ENCODE results near the gene SLC66A2. TPM values are rescaled to one million over a fixed set of nuclear protein-coding genes. Genes with fewer than 3 reads are reported as not detected.

Gene SLC66A2
- total RNA-seq, 2 donors from 2014 or later = 30.4 to 50.8 TPM

DNA sequence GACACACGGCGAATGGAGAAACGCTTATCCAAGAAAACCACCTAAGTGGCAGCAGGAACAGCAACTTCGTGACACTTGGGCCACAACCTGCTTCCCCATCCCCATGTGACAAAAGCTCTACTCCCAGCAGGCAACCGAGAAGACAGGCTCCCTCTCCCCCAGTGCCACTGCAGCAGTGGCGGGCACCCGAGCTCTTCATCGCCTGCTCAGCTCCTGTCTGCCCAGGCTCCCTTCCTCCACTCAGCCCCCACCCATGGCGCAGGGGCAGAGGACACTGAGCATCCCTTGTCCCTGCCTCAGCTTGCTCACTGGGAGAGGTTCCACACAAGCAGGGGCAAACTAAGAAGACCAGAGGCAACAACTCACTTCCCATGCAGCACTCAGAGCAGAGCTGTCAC, 22.9 kb downstream of the SLC66A2 start:
- TF ChIP-seq, protein P1, sequence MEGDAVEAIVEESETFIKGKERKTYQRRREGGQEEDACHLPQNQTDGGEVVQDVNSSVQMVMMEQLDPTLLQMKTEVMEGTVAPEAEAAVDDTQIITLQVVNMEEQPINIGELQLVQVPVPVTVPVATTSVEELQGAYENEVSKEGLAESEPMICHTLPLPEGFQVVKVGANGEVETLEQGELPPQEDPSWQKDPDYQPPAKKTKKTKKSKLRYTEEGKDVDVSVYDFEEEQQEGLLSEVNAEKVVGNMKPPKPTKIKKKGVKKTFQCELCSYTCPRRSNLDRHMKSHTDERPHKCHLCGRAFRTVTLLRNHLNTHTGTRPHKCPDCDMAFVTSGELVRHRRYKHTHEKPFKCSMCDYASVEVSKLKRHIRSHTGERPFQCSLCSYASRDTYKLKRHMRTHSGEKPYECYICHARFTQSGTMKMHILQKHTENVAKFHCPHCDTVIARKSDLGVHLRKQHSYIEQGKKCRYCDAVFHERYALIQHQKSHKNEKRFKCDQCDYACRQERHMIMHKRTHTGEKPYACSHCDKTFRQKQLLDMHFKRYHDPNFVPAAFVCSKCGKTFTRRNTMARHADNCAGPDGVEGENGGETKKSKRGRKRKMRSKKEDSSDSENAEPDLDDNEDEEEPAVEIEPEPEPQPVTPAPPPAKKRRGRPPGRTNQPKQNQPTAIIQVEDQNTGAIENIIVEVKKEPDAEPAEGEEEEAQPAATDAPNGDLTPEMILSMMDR (IDR thresholded peaks at IDR 0.05) = no peak
- no peak for TF ChIP-seq POLR2A (IDR thresholded peaks at IDR 0.05)
- no peak for ATAC-seq
- 95% methylated on average over 8 to 9 of the region's 9 CpGs for whole genome bisulfite sequencing, 2 donors
- no peaks in the 10 kb centered on the region for H3K36me3 ChIP-seq (replicated peaks in 1 of 2; ENCODE audit: insufficient read depth in 1 of 2, low read depth in 2 of 2)
- intact Hi-C loops (cut with DNase I) = no loop called here
- H3K4me1 ChIP-seq = peaks cover 41% of the 10 kb centered on the region
- H3K27ac ChIP-seq = no peak overlapping the region
- no peak overlapping the region for H3K4me3 ChIP-seq
- H3K9me3 ChIP-seq = peaks cover 0 to 18% (median 0%) of the 10 kb centered on the region in 3 donors
- DNase-seq = peak in 3 of 4 donors; percentile 0 to 6 (median 1)
- H3K27me3 ChIP-seq = no peaks in the 10 kb centered on the region

DNA sequence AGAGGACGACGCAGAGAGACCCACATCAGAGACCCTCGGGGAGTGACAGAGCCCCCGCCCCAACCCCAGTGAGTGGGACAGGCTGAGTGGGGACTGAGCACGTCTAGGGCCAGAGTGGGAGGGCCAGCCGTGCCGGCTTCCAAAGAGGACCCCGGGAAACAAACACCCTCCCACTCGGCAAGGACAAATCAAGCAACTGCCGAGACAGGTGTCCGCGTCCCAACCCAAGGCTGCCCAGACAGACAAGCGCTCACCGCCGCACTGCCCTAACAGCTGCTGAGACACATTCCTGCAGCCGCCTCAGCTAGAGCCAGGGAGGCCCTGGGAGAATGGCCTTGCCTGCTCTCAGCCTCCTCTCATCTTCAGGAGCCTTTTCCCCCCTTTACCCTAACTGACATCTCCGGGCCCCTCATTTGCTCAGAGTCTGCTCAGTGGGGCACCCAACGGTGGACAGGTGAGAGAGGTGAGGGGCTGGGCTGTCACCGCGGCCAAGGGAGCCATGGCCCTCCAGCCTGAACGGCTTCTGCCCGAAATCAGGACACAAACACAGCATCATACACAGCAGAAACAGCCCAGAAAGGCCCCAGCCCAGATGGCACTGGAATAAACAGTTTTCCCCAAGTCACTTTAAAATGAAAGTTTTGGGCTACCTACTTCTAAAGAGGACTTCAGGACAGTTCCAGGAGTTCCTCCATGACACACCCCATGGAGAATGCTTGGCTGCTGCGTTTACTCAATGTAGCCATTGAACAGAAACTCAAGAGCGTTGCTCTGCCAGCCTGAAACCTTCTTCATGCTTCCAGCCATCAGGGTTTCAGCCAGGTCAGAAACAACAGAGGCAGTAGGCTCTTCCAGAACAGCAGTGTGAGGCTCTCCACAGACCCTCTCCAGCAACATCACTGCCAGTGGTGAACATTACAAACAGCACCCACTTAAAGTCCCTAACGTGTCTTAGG, 23.6 kb downstream of the SLC66A2 start:
- TF ChIP-seq, protein P1 (IDR thresholded peaks at IDR 0.05) = no peak
- TF ChIP-seq POLR2A (IDR thresholded peaks at IDR 0.05) = no peak
- H3K27me3 ChIP-seq = no peaks in the 10 kb centered on the region
- ATAC-seq (no peak), DNase-seq (peak in 2 of 4 donors; percentile 13 to 14)
- peaks cover 0 to 18% (median 0%) of the 10 kb centered on the region in 3 donors for H3K9me3 ChIP-seq
- 89 to 90% methylated on average over 22 to 24 of the region's 25 CpGs for WGBS, 2 donors
- H3K36me3 ChIP-seq (replicated peaks in 1 of 2; ENCODE audit: insufficient read depth in 1 of 2, low read depth in 2 of 2) = no peaks in the 10 kb centered on the region
- H3K4me3 ChIP-seq = no peak overlapping the region
- intact Hi-C loops (cut with DNase I) = no loop called here
- peaks cover 40% of the 10 kb centered on the region for H3K4me1 ChIP-seq
- no peak overlapping the region for H3K27ac ChIP-seq

DNA sequence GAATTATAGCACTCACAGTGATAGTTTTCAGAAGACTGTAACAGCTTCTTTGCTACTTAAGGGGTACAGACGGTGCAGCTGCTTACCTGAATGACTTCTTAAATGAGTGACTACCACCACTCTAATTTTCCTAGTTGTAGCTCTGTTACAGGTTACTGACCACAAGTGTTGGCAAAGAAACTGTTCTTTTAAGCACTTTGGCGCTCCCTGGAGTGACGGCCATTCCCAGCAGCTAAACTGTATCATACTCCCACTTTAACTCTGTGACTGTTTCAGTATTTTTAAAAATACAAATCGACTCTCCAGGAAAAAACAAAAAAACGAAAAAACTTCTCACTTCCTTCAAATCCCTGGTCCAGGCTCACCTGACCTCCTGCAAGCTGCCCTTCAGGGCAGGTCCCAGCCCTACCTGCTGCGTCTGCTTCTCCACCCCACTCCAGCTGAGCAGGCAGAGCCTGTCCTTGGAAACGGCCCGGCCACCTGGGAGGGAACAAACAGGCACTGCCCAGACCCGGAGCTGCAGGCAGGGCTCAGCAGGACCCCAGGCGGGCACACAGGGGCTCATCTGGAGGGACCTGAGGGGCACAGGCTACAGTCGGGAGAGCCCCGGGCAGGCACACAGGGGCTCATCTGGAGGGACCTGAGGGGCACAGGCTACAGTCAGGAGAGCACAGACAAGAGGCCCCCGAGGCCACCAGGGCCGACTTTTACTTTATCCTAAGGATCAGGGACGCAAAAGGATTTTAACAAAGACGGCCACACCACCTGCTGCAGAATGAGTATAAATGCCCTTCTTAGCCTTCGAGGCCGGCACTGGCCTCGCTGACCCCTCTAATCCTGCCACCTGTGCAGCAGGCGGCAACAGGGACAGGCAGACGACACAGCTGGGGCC, 24.5 kb downstream of the SLC66A2 start:
- 62 to 70% methylated on average over 8 to 21 of the region's 21 CpGs for WGBS, 2 donors
- H3K36me3 ChIP-seq (replicated peaks in 1 of 2; ENCODE audit: insufficient read depth in 1 of 2, low read depth in 2 of 2) = no peaks in the 10 kb centered on the region

DNA sequence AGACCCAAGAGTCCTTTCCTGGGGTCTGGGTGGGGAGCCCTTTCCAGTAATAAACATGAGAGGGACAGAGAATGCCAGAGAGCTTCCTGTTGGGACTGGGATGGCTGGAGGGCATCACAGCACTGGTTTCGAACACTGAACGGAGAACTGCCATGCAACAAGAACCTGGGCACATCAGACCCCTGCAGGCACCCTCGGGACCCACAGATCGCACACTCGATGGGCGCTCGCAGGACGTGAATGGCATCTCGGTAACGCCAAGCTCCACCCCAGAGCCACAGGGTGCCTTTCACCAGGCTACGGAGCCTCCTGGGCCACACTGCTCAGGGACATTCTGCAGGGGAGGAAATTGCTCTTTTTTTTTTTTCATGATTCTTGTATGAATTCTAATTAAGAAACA, 25.1 kb downstream of the SLC66A2 start:
- no peaks in the 10 kb centered on the region for H3K27me3 ChIP-seq
- TF ChIP-seq, protein P1 (IDR thresholded peaks at IDR 0.05) = no peak
- no peak for TF ChIP-seq POLR2A (IDR thresholded peaks at IDR 0.05)
- H3K36me3 ChIP-seq (replicated peaks in 1 of 2; ENCODE audit: insufficient read depth in 1 of 2, low read depth in 2 of 2) = no peaks in the 10 kb centered on the region
- ATAC-seq (no peak), DNase-seq (peak in 3 of 4 donors; percentile 0 to 10 (median 4))
- H3K27ac ChIP-seq = no peak overlapping the region
- intact Hi-C loops (cut with DNase I) = no loop called here
- H3K9me3 ChIP-seq = peaks cover 0 to 18% (median 0%) of the 10 kb centered on the region in 3 donors
- no peak overlapping the region for H3K4me3 ChIP-seq
- H3K4me1 ChIP-seq = peaks cover 40% of the 10 kb centered on the region
- 91 to 94% methylated on average over 10 to 11 of the region's 11 CpGs for WGBS, 2 donors

More for the DNA sequence above, 24.5 kb downstream of the SLC66A2 start:
- Histone ChIP-seq H3K27me3 (no peaks in the 10 kb centered on the region), H3K4me1 (peaks cover 40% of the 10 kb centered on the region), H3K9me3 (peaks cover 0 to 18% (median 0%) of the 10 kb centered on the region in 3 donors), H3K4me3 (no peak overlapping the region), H3K27ac (peak overlapping the region in 2 of 4 donors; percentile 20 to 30)
- DNase-seq = peak; percentile 35 to 58 (median 46)
- no peak for ATAC-seq
- no peak for TF ChIP-seq POLR2A (IDR thresholded peaks at IDR 0.05)
- TF ChIP-seq, protein P1 (IDR thresholded peaks at IDR 0.05) = no peak
- intact Hi-C loops (cut with DNase I) = no loop called here
